GM12878 (cell line): ENCODE measurements around the gene NOD2. TPM values are rescaled to one million over a fixed set of nuclear protein-coding genes. Genes with fewer than 3 reads are reported as not detected.
A peak's percentile ranks its signal among the peaks of the same experiment; 100 is the strongest.

Experiments
- ATAC-seq: fragments of 200-7000 bp; cut with Tn5 transposase; 3 replicates; pipeline ENCODE4 v1.9.1; 2020; ENCODE audit warnings: mild to moderate bottlenecking, moderate library complexity
- BruUV-seq: library from RNA; stranded (reverse); fragments of 400-500 nt; replicated peaks from 2 replicates; lab custom pipeline; 2021; lab: Mats Ljungman, UMichigan
- CTCF ChIA-PET: fragments of 300-600 bp; sonication (Branson Sonifier 250); formaldehyde crosslinking; extraction: SDS; loops from one replicate; lab custom pipeline; 2021; ENCODE audit warnings: inconsistent platforms; lab: Yijun Ruan, JAX
- POLR2A ChIA-PET: fragments of 350-600 bp; formaldehyde crosslinking; extraction: SDS; loops from one replicate; lab custom pipeline; 2021; ENCODE audit warnings: inconsistent platforms; lab: Charles Lee
- RAD21 ChIA-PET: fragments of 300-600 bp; sonication (Branson Sonifier 250); formaldehyde crosslinking; loops from one replicate; lab custom pipeline; 2023; ENCODE audit warnings: antibody characterized with exemption; ENCODE audit not compliant: unreplicated experiment; lab: Charles Lee
- SMC1A ChIA-PET: fragments of 300-600 bp; sonication (Branson Sonifier 250); formaldehyde crosslinking; loops from one replicate; lab custom pipeline; 2023; ENCODE audit not compliant: unreplicated experiment, uncharacterized antibody; lab: Charles Lee
- DNase-seq: peaks from one replicate; pipeline ENCODE4 v3.0.0-alpha.2; 2011; ENCODE audit warnings: low read depth, low spot score
- FAIRE-seq: peaks from 3 replicates; lab custom pipeline; 2011; peaks lifted over from hg19 to GRCh38; lab: Jason Lieb, UNC
- H2AFZ ChIP-seq: 2 replicates; pipeline ENCODE4 v1.6.0; 2011; ENCODE audit warnings: low read depth, low read length, control low read depth; ENCODE audit not compliant: control insufficient read depth
- H3K27ac ChIP-seq: 2 replicates; pipeline ENCODE4 v1.5.1; 2011; ENCODE audit warnings: control low read depth; ENCODE audit not compliant: control insufficient read depth, insufficient read depth
- H3K27me3 ChIP-seq, 2 experiments: replicated peaks in 1 of 2; 2 replicates each; pipeline versions ENCODE4 v1.6.0 to v1.6.1; 2011; ENCODE audit warnings: low read length in 1 of 2; ENCODE audit not compliant: control insufficient read depth in 2 of 2, insufficient read depth in 2 of 2
- H3K36me3 ChIP-seq, 2 experiments: 2 replicates each; pipeline ENCODE4 v1.5.1; 2011; ENCODE audit warnings: low read length in 1 of 2; ENCODE audit not compliant: control insufficient read depth in 2 of 2, insufficient read depth in 2 of 2
- H3K4me1 ChIP-seq: 2 replicates; pipeline ENCODE4 v1.6.1; 2011; ENCODE audit warnings: mild to moderate bottlenecking, low read length, moderate library complexity, mixed read lengths; ENCODE audit not compliant: control insufficient read depth, insufficient read depth
- H3K4me2 ChIP-seq: 2 replicates; pipeline ENCODE4 v1.6.0; 2011; ENCODE audit warnings: control low read depth; ENCODE audit not compliant: control insufficient read depth, insufficient read depth
- H3K4me3 ChIP-seq: fragments of 200-600 bp; sonication (generic); 2 replicates; pipeline ENCODE4 v1.5.1; 2016
- H3K79me2 ChIP-seq: 2 replicates; pipeline ENCODE4 v1.6.0; 2011; ENCODE audit warnings: low read length; ENCODE audit not compliant: control insufficient read depth, insufficient read depth
- H3K9ac ChIP-seq: 2 replicates; pipeline ENCODE4 v1.8.0; 2011; ENCODE audit warnings: low read length, control low read depth, mixed read lengths; ENCODE audit not compliant: control insufficient read depth, insufficient read depth
- H3K9me3 ChIP-seq: replicated peaks from 3 replicates; pipeline ENCODE4 v1.5.1; 2011; ENCODE audit warnings: mild to moderate bottlenecking, low read length; ENCODE audit not compliant: control insufficient read depth, insufficient read depth
- H4K20me1 ChIP-seq: 2 replicates; pipeline ENCODE4 v1.6.0; 2011; ENCODE audit not compliant: control insufficient read depth, insufficient read depth
- BHLHE40 ChIP-seq, 2 experiments: fragments of 450-650 bp in 1 of 2; IDR thresholded peaks; 2 replicates each; pipeline ENCODE4 v1.6.1; 2011 to 2017; ENCODE audit warnings: low read depth in 2 of 2, borderline replicate concordance in 1 of 2, improper control_type of control experiment in 1 of 2, low read length in 1 of 2, mild to moderate bottlenecking in 1 of 2
- NFIC ChIP-seq: IDR thresholded peaks from 2 replicates; pipeline ENCODE4 v1.6.1; 2012; ENCODE audit warnings: low read depth, mild to moderate bottlenecking, inconsistent platforms, low read length, moderate library complexity
- NFXL1 ChIP-seq: fragments of 450-650 bp; IDR thresholded peaks from 2 replicates; pipeline ENCODE4 v1.6.1; 2017; ENCODE audit warnings: antibody characterized with exemption, mild to moderate bottlenecking, borderline replicate concordance
- ZNF592 ChIP-seq: fragments of 450-650 bp; IDR thresholded peaks from 2 replicates; pipeline ENCODE4 v1.6.1; 2017; ENCODE audit warnings: mild to moderate bottlenecking, moderate library complexity
- WGBS: methylation state at CpG from one replicate; pipeline ENCODE4 v1.1.6; 2016; ENCODE audit warnings: low lambda C conversion rate; ENCODE audit not compliant: insufficient replicate concordance, insufficient coverage; ENCODE audit errors: missing lambda C conversion rate; 5-methylcytosine and 5-hydroxymethylcytosine counted together
- in situ Hi-C: fragments of 300-500 bp; cut with MboI; formaldehyde crosslinking; loops from 9 replicates; pipeline ENCODE4 v1.14.3; 2018; ENCODE audit warnings: mixed read lengths
- intact Hi-C: fragments of 100-400 bp; cut with micrococcal nuclease; formaldehyde crosslinking; loops from one replicate; pipeline ENCODE4 v1.14.2; 2022; ENCODE audit not compliant: unreplicated experiment
- polyA plus RNA-seq, 11 experiments: library from polyadenylated mRNA; depleted of rRNA in 4 of 11; unstranded in 6 of 11; stranded (reverse) in 5 of 11; fragments of >200 nt; fragmentation: Nextera tagmentation in 4 of 11; fragmentation: Illumina TruSeq in 1 of 11; extraction: Ambion mirVana in 4 of 11; extraction: Trizol in 1 of 11; gene quantifications; 1 replicate in 1 of 11; 2 replicates in 10 of 11; pipeline versions ENCODE4 v1.2.1 to v1.2.3, GENCODE V29; 2011 to 2016; ENCODE audit warnings: inconsistent platforms in 2 of 11, missing spikeins in 2 of 11, low read depth in 1 of 11
- total RNA-seq, 4 experiments: library from RNA; depleted of rRNA in 3 of 4; stranded (reverse); fragments of >200 nt in 3 of 4; fragmentation: Illumina TruSeq in 1 of 4; extraction: Trizol in 1 of 4; gene quantifications; 2 replicates each; pipeline versions ENCODE4 v1.2.1 to v1.2.3, GENCODE V29; 2013 to 2021

NOD2 gene
- total and polyA plus RNA-seq, 10 of the 15 experiments (the other 5 are each of a cell fraction or from before 2014, with no cell fraction given) = 1.0 to 18.6 (median 6.7) TPM

- Histone ChIP-seq H3K27me3 (no peaks in the 10 kb centered on the region), H3K9me3 (no peaks in the 10 kb centered on the region), H3K9ac (peak overlapping the region; percentile 53), H3K27ac (peak overlapping the region; percentile 53), H3K36me3 (no peaks in the 10 kb centered on the region), H4K20me1 (no peaks in the 10 kb centered on the region), H2AFZ (no peak overlapping the region), H3K4me3 (peak overlapping the region; percentile 84), H3K4me1 (peaks cover 24% of the 10 kb centered on the region)
- intact Hi-C loops = loop anchor here (5.0 to 10.0 kb wide), 3 partner anchors 198 to 590 kb away; partner anchors contain the start of genes NKD1 and TENT4B
- no TSS peak for BruUV-seq
- RAD21 ChIA-PET = interaction anchor here (0.6 to 13.0 kb wide), 12 partner anchors 8 to 720 kb away, joined by 3 to 578 read pairs (median 6); partner anchors contain the start of genes CNEP1R1, NOD2 and SNX20
- in situ Hi-C loops = no loop called here
- no peak for DNase-seq
- WGBS = 0% methylated on average over 3 of the region's 3 CpGs
- ATAC-seq = no peak
- SMC1A ChIA-PET = interaction anchor here (0.6 to 19.1 kb wide), 18 partner anchors 10 to 466 kb away, joined by 3 to 600 read pairs (median 5); partner anchors contain the start of genes NOD2 and SNX20
- FAIRE-seq = no peak
- POLR2A ChIA-PET = interaction anchor here (0.6 to 7.2 kb wide), 13 partner anchors 9 to 472 kb away, joined by 3 to 104 read pairs (median 6); partner anchors contain the start of genes NOD2 and SNX20
- TF ChIP-seq ZNF592 = no peak
- TF ChIP-seq BHLHE40 (IDR thresholded peaks at IDR 0.05; ENCODE audit: borderline replicate concordance in 1 of 2, low read depth in 2 of 2, low read length in 1 of 2) = no peak
- TF ChIP-seq NFXL1 = no peak
- 0 out of 2 replicates have a peak, but pooled peaks have one; percentile 21 for TF ChIP-seq NFIC
- TF ChIP-seq, all 136 proteins: peak for 1
- Histone ChIP-seq H3K4me2 (peak overlapping the region; percentile 79), H3K79me2 (peaks cover 71% of the 10 kb centered on the region)
- CTCF ChIA-PET = interaction anchor here (1.0 to 15.3 kb wide), 22 partner anchors 8 to 720 kb away, joined by 3 to 636 read pairs (median 4); partner anchors contain the start of genes CNEP1R1 and SNX20
Measured at GRCh38 chr16:50744881-50745280, 51.5 kb downstream of the NOD2 start.
